CD1c-positive myeloid dendritic cell (primary cell): ENCODE measurements around the gene TBX5.

Experiments
- DNase-seq: peaks from one replicate; pipeline ENCODE4 v3.0.0-alpha.2; 2016; ENCODE audit errors: extremely low spot score

TBX5 gene

GRCh38 chr12:114404926-114405518 lies 922 bp downstream of the TBX5 start:
- DNase-seq, result no peak

- no peak for DNase-seq
These were observed 1.6 kb downstream of the TBX5 start for GRCh38 chr12:114404083-114404925.

GRCh38 chr12:114403690-114404066 lies 2.3 kb downstream of the TBX5 start:
- no peak for DNase-seq

GRCh38 chr12:114403011-114403689 lies 2.8 kb downstream of the TBX5 start:
- DNase-seq, result no peak

GRCh38 chr12:114402084-114402717 lies 3.7 kb downstream of the TBX5 start:
- DNase-seq, result no peak

GRCh38 chr12:114401328-114402083 lies 4.4 kb downstream of the TBX5 start:
- DNase-seq, result no peak

- no peak for DNase-seq
These were observed 5.0 kb downstream of the TBX5 start for GRCh38 chr12:114400925-114401324.

- no peak for DNase-seq
These were observed 5.6 kb downstream of the TBX5 start for GRCh38 chr12:114400361-114400811.

GRCh38 chr12:114399664-114400211 lies 6.2 kb downstream of the TBX5 start:
- DNase-seq, result no peak

GRCh38 chr12:114397978-114398881 lies 7.7 kb downstream of the TBX5 start:
- DNase-seq, result no peak

GRCh38 chr12:114396869-114397719 lies 8.8 kb downstream of the TBX5 start:
- no peak for DNase-seq

GRCh38 chr12:114396153-114396868 lies 9.6 kb downstream of the TBX5 start:
- no peak for DNase-seq

- no peak for DNase-seq
These were observed 10.2 kb downstream of the TBX5 start for GRCh38 chr12:114395755-114396152.

- no peak for DNase-seq
These were observed 10.7 kb downstream of the TBX5 start for GRCh38 chr12:114395233-114395632.

- DNase-seq, result no peak
These were observed 12.4 kb downstream of the TBX5 start for GRCh38 chr12:114393569-114393968.

- no peak for DNase-seq
These were observed 13.0 kb downstream of the TBX5 start for GRCh38 chr12:114392909-114393308.

- no peak for DNase-seq
These were observed 14.9 kb downstream of the TBX5 start for GRCh38 chr12:114391088-114391487.

GRCh38 chr12:114384739-114385138 lies 21.2 kb downstream of the TBX5 start:
- no peak for DNase-seq

- DNase-seq, result no peak
These were observed 24.8 kb downstream of the TBX5 start for GRCh38 chr12:114381177-114381576.
